Panc1 (cell line): ENCODE results near the gene WDR26. TPM values are rescaled to one million over a fixed set of nuclear protein-coding genes. Genes with fewer than 3 reads are reported as not detected.
"Not testable (repeated sequence)": the region's sequence is repeated elsewhere in the genome, so short reads cannot be mapped to it uniquely, and the experiment has no call there.

Source experiments
- ATAC-seq: fragments of 200-7000 bp; cut with Tn5 transposase; 2 replicates; pipeline ENCODE4 v1.9.1; 2020; ENCODE audit warnings: mild to moderate bottlenecking, moderate library complexity
- BruUV-seq: library from RNA; stranded (reverse); fragments of 400-500 nt; replicated peaks from 2 replicates; lab custom pipeline; 2021; lab: Mats Ljungman, UMichigan
- CTCF ChIA-PET: fragments of 300-600 bp; sonication (Branson Sonifier 250); formaldehyde crosslinking; loops from one replicate; lab custom pipeline; 2022; ENCODE audit warnings: antibody characterized with exemption; lab: Charles Lee
- POLR2A ChIA-PET: fragments of 300-600 bp; sonication (Branson Sonifier 250); formaldehyde crosslinking; loops from one replicate; lab custom pipeline; 2022; ENCODE audit warnings: antibody characterized with exemption; lab: Charles Lee
- DNase-seq: peaks from one replicate; pipeline ENCODE4 v3.0.0-alpha.2; 2010; ENCODE audit warnings: low read depth, low spot score
- H3K27ac ChIP-seq: 2 replicates; pipeline ENCODE4 v1.5.1; 2011; ENCODE audit warnings: mild to moderate bottlenecking, low read length, inconsistent platforms
- H3K27me3 ChIP-seq: fragments of 200-500 bp; sonication (Bioruptor generic); 2 replicates; pipeline ENCODE4 v1.6.0; 2014; ENCODE audit warnings: low read length, inconsistent platforms; ENCODE audit not compliant: control insufficient read depth, insufficient read depth
- H3K36me3 ChIP-seq: fragments of 200-500 bp; sonication (Bioruptor generic); 2 replicates; pipeline ENCODE4 v1.5.1; 2014; ENCODE audit warnings: inconsistent platforms, mild to moderate bottlenecking, low read length, moderate library complexity; ENCODE audit not compliant: control insufficient read depth, insufficient read depth
- H3K4me1 ChIP-seq: 2 replicates; pipeline ENCODE4 v1.5.1; 2011; ENCODE audit warnings: inconsistent platforms, mild to moderate bottlenecking, low read length, moderate library complexity; ENCODE audit not compliant: control insufficient read depth, insufficient read depth
- H3K4me3 ChIP-seq, 2 experiments: 2 replicates each; pipeline ENCODE4 v1.5.1; 2011 to 2012; ENCODE audit warnings: low read depth in 2 of 2, low read length in 2 of 2, mild to moderate bottlenecking in 2 of 2, inconsistent platforms in 1 of 2, moderate library complexity in 1 of 2
- H3K9me3 ChIP-seq: fragments of 200-500 bp; sonication (Bioruptor generic); 2 replicates; pipeline ENCODE4 v1.5.1; 2014; ENCODE audit warnings: low read depth, mild to moderate bottlenecking, inconsistent platforms, low read length, moderate library complexity; ENCODE audit not compliant: control insufficient read depth, insufficient read depth
- CTCF ChIP-seq: fragments of 450-650 bp; IDR thresholded peaks from 2 replicates; pipeline ENCODE4 v1.5.1; 2017; ENCODE audit warnings: mild to moderate bottlenecking
- POLR2AphosphoS5 ChIP-seq: IDR thresholded peaks from 2 replicates; pipeline ENCODE4 v1.6.1; 2012; ENCODE audit warnings: mild to moderate bottlenecking, low read depth, low read length, moderate library complexity
- REST ChIP-seq, 2 experiments: IDR thresholded peaks; 2 replicates each; pipeline ENCODE4 v1.6.1; 2011 to 2012; ENCODE audit warnings: low read depth in 2 of 2, control low read depth in 1 of 2, low read length in 1 of 2, mild to moderate bottlenecking in 1 of 2, moderate library complexity in 1 of 2; ENCODE audit not compliant: insufficient read depth in 1 of 2
- SIN3A ChIP-seq: IDR thresholded peaks from 2 replicates; pipeline ENCODE4 v1.6.1; 2012; ENCODE audit warnings: low read depth, mild to moderate bottlenecking, low read length, moderate library complexity, borderline replicate concordance; ENCODE audit not compliant: insufficient read depth
- TCF7L2 ChIP-seq: IDR thresholded peaks from 2 replicates; pipeline ENCODE4 v1.6.1; 2011; ENCODE audit warnings: mild to moderate bottlenecking, low read depth, low read length, inconsistent platforms
- in situ Hi-C: cut with HindIII; loops from 2 replicates; pipeline ENCODE4 v1.10.0; 2016; ENCODE audit warnings: low sequenced_read_pairs, low pct_unique_long_range_greater_than_20kb
- intact Hi-C: fragments of 100-400 bp; cut with micrococcal nuclease; formaldehyde crosslinking; loops from one replicate; pipeline ENCODE4 v1.10.0; 2022; ENCODE audit not compliant: unreplicated experiment
- total RNA-seq: library from RNA; stranded (reverse); gene quantifications from one replicate; pipeline ENCODE4 v1.2.1, GENCODE V29; 2021; ENCODE audit not compliant: unreplicated experiment

WDR26 gene
- total RNA-seq, 1 experiment from 2014 or later: 91.3 TPM

DNA sequence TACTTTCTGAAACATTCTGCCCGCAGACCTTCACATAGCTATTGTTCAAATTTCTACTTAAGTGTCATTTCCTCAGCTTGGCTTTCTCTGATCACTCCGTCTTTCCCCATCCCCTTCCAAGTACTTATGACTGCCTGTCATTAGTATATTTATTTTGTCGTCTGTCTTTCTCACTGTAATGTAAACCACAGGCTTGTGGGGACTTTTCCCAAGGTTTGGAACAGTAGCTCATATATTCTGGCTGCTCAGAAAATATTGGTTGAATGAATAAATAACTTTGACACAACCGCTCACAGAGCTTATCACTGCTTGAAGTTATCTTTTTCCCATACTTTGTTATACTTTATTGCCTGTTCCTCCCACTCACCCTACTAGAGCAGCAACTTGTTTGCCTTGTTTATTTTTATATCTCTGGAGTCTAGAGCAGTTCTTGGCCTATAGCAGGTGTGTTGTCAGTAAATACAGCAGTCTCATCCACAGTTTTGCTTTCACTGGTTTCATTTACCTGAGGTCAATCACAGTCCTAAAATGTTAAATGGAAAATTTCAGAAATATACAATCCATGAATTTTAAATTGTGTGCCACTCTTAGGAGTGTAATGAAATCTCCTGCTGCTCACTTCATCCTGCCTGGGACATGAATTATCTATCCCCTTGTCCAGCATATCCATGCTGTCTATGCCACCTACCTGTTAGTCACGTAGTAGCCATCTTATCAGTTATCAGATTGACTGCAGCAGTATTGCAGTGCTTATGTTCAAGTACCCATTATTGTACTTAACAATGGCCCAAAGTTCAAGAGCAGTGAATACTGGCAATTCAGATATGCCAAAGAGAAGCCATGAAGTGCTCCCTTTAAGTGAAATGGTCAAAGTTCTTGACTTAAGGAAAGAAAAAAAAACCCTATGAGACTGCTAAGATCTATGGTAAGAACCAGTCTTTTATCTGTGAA is 80.3 kb downstream of the WDR26 start:
- TF ChIP-seq POLR2AphosphoS5 (no peak), REST (IDR thresholded peaks at IDR 0.05; ENCODE audit: insufficient read depth in 1 of 2, low read depth in 2 of 2, low read length in 1 of 2) (no peak), TCF7L2 (no peak), SIN3A (no peak), CTCF (no peak)
- no peaks in the 10 kb centered on the region for H3K27me3 ChIP-seq
- no peak overlapping the region for H3K4me3 ChIP-seq
- no peaks in the 10 kb centered on the region for H3K36me3 ChIP-seq
- intact Hi-C loops: no loop called here
- H3K27ac ChIP-seq: no peak overlapping the region
- ChIA-PET CTCF (no interaction called here), POLR2A (no interaction called here)
- no peak for DNase-seq
- no peaks in the 10 kb centered on the region for H3K9me3 ChIP-seq
- H3K4me1 ChIP-seq: peaks cover 17% of the 10 kb centered on the region
- no TSS peak for BruUV-seq
- no peak for ATAC-seq
- in situ Hi-C loops: no loop called here

GRCh38 chr1:224352436-224353085 is 82.0 kb downstream of the WDR26 start:
- CTCF ChIA-PET, H3K36me3 ChIP-seq, ATAC-seq, H3K9me3 ChIP-seq, POLR2A ChIA-PET, DNase-seq, H3K4me3 ChIP-seq, H3K27ac ChIP-seq, H3K4me1 ChIP-seq, H3K27me3 ChIP-seq, BruUV-seq, in situ Hi-C loops, intact Hi-C loops: not testable (repeated sequence)

- ATAC-seq, H3K36me3 ChIP-seq, H3K27ac ChIP-seq, H3K4me3 ChIP-seq, intact Hi-C loops, DNase-seq, H3K4me1 ChIP-seq, in situ Hi-C loops, POLR2A ChIA-PET, H3K9me3 ChIP-seq, H3K27me3 ChIP-seq, BruUV-seq, CTCF ChIA-PET: not testable (repeated sequence)
These were observed 84.9 kb downstream of the WDR26 start for GRCh38 chr1:224349716-224350115.
